OCI-LY1 (cell line): Measurements from ENCODE around the gene VWA3A.
"Not testable (repeated sequence)": the region's sequence is repeated elsewhere in the genome, so short reads cannot be mapped to it uniquely, and the experiment has no call there.

Experiments
- H2AFZ ChIP-seq: fragments of 200-600 bp; sonication (generic), shearing (Covaris generic); 2 replicates; pipeline ENCODE4 v1.6.0; 2014; ENCODE audit warnings: antibody characterized with exemption, mild to moderate bottlenecking, low read length
- H3F3A ChIP-seq: fragments of 200-600 bp; sonication (generic), shearing (Covaris generic); 2 replicates; pipeline ENCODE4 v1.6.0; 2014; ENCODE audit warnings: mild to moderate bottlenecking, antibody characterized with exemption, low read length, moderate library complexity; ENCODE audit not compliant: insufficient read depth
- H3K27ac ChIP-seq: fragments of 200-600 bp; sonication (generic); 2 replicates; pipeline ENCODE4 v1.5.1; 2014; ENCODE audit warnings: low read length, mixed run types, mild to moderate bottlenecking, low read depth; ENCODE audit not compliant: poor library complexity, severe bottlenecking
- H3K27me3 ChIP-seq: fragments of 200-600 bp; sonication (generic); 2 replicates; pipeline ENCODE4 v1.6.0; 2014; ENCODE audit warnings: antibody characterized with exemption, mild to moderate bottlenecking, low read length, moderate library complexity; ENCODE audit not compliant: insufficient read depth
- H3K36me3 ChIP-seq: fragments of 200-600 bp; sonication (generic); 2 replicates; pipeline ENCODE4 v1.6.1; 2014; ENCODE audit warnings: mild to moderate bottlenecking, antibody characterized with exemption, low read length, moderate library complexity, mixed read lengths; ENCODE audit not compliant: insufficient read depth
- H3K4me1 ChIP-seq: fragments of 200-600 bp; sonication (generic); 2 replicates; pipeline ENCODE4 v1.5.1; 2014; ENCODE audit warnings: mild to moderate bottlenecking, low read length, moderate library complexity; ENCODE audit not compliant: insufficient read depth, severe bottlenecking
- H3K4me2 ChIP-seq: fragments of 200-600 bp; sonication (generic), shearing (Covaris generic); 2 replicates; pipeline ENCODE4 v1.6.1; 2014; ENCODE audit warnings: low read length
- H3K4me3 ChIP-seq: fragments of 200-600 bp; sonication (generic); 2 replicates; pipeline ENCODE4 v1.5.1; 2014; ENCODE audit warnings: low read length, low read depth, mild to moderate bottlenecking, mixed read lengths; ENCODE audit not compliant: poor library complexity, severe bottlenecking
- H3K79me2 ChIP-seq: fragments of 200-600 bp; shearing (Covaris generic); 2 replicates; pipeline ENCODE4 v1.6.1; 2016; ENCODE audit warnings: mixed run types, low read length, mixed read lengths; ENCODE audit not compliant: insufficient read depth
- H3K9ac ChIP-seq: fragments of 200-600 bp; sonication (generic), shearing (Covaris generic); 2 replicates; pipeline ENCODE4 v1.6.1; 2014; ENCODE audit warnings: mild to moderate bottlenecking, low read length, mixed read lengths
- H3K9me2 ChIP-seq: fragments of 200-600 bp; sonication (generic), shearing (Covaris generic); 2 replicates; pipeline ENCODE4 v1.6.1; 2014; ENCODE audit warnings: low read depth, mild to moderate bottlenecking, low read length, mixed read lengths
- H3K9me3 ChIP-seq: fragments of 200-600 bp; shearing (Covaris generic); 2 replicates; pipeline ENCODE4 v1.6.1; 2014; ENCODE audit warnings: low read length, mixed read lengths
- H4K20me1 ChIP-seq: fragments of 200-600 bp; sonication (generic), shearing (Covaris generic); 2 replicates; pipeline ENCODE4 v1.6.0; 2016; ENCODE audit warnings: mild to moderate bottlenecking, low read length; ENCODE audit not compliant: insufficient read depth
- EZH2 ChIP-seq: fragments of 200-600 bp; sonication (generic), shearing (Covaris generic); IDR thresholded peaks from 2 replicates; pipeline ENCODE4 v1.8.0; 2017; ENCODE audit warnings: borderline replicate concordance, mixed run types, mild to moderate bottlenecking, antibody characterized with exemption, low read length, moderate library complexity, mixed read lengths
- TF ChIP-seq, protein P1 (sequence below): fragments of 200-600 bp; sonication (generic), shearing (Covaris generic); IDR thresholded peaks from 2 replicates; pipeline ENCODE4 v1.5.1; 2017; ENCODE audit warnings: mild to moderate bottlenecking, antibody characterized with exemption, low read length, moderate library complexity, mixed read lengths

VWA3A gene

DNA sequence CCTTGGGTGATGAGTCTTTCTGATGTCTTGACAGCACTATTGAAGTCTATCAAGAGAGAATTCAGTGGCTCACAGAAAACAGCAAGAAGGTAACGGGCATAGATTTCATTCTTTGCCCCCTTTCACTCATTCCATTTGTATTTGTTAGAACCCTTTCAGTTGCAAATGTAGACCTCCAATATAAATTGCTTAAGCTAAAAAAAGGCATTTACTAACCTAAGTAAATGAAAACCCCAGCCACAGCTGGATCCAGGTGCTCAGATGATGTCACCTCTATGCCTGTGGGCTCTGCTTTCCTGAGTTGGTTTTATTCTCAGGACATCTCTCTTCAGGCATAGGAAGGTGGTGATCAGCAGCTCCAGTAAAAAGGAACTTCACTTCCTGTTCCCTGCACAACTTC lies 11.1 kb downstream of the VWA3A start:
- no peak overlapping the region for H3K4me2 ChIP-seq

DNA sequence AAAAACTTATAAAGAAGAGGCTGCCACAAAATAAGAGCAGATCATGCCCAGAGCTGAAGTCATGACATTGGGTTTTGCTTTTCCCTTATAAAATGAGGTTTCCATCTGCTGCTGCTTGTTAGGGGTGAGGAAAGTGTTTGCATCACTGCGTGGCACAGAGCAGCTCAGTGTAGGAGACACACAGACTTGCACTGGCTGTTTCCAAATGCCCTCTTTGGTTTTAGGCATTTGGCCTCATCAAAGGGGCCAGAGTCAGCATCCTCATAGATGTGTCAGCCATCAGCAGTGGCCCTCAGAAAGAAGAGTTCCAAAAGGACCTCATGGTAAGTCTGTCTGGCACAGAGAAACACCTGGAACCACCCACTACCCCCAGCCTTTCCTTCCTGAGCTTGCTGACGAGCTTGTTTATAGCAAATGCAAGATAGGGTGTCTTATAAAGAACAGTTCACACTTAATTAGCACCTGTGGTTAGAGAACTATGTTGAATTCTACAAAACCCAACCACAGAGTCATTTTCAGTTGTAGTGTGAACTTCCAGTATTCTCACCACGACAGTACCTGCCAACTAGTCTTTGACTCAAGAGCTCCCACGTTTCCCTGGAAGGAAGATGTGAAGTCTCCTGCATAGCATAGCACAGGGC lies 17.0 kb downstream of the VWA3A start:
- H3K36me3 ChIP-seq = no peaks in the 10 kb centered on the region
- H3K4me2 ChIP-seq = no peak overlapping the region

More for the DNA sequence above, 11.1 kb downstream of the VWA3A start:
- Histone ChIP-seq H3K27me3 (no peaks in the 10 kb centered on the region), H3K79me2 (no peaks in the 10 kb centered on the region), H4K20me1 (no peaks in the 10 kb centered on the region), H3K9me3 (no peaks in the 10 kb centered on the region), H3K9ac (no peak overlapping the region), H3K4me1 (peaks cover 4% of the 10 kb centered on the region), H3K27ac (no peak overlapping the region), H2AFZ (no peak overlapping the region), H3K9me2 (no peaks in the 10 kb centered on the region), H3F3A (no peaks in the 10 kb centered on the region), H3K36me3 (no peaks in the 10 kb centered on the region), H3K4me3 (no peak overlapping the region)
- TF ChIP-seq, protein P1, sequence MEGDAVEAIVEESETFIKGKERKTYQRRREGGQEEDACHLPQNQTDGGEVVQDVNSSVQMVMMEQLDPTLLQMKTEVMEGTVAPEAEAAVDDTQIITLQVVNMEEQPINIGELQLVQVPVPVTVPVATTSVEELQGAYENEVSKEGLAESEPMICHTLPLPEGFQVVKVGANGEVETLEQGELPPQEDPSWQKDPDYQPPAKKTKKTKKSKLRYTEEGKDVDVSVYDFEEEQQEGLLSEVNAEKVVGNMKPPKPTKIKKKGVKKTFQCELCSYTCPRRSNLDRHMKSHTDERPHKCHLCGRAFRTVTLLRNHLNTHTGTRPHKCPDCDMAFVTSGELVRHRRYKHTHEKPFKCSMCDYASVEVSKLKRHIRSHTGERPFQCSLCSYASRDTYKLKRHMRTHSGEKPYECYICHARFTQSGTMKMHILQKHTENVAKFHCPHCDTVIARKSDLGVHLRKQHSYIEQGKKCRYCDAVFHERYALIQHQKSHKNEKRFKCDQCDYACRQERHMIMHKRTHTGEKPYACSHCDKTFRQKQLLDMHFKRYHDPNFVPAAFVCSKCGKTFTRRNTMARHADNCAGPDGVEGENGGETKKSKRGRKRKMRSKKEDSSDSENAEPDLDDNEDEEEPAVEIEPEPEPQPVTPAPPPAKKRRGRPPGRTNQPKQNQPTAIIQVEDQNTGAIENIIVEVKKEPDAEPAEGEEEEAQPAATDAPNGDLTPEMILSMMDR = no peak
- no peak for TF ChIP-seq EZH2

DNA sequence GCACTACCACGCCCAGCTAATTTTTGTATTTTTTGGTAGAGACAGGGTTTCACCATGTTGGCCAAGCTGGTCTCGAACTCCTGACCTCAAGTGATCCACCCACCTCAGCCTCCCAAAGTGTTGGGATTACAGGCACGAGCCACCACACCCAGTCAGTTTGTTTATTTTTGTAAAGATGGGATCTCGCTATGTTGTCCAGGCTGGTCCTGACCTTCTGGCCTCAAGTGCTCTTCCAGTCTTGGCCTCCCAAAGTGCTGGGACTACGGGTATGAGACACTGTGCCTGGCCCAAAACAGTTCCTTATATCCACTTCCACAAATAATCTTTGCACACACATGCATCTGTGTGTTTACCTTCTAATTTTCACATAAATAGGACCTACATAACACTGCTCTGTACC lies 19.3 kb downstream of the VWA3A start:
- not testable (repeated sequence) for H2AFZ ChIP-seq, H3K36me3 ChIP-seq, H4K20me1 ChIP-seq, H3K27ac ChIP-seq, H3K79me2 ChIP-seq, H3K27me3 ChIP-seq, H3K9ac ChIP-seq, H3K4me2 ChIP-seq, H3F3A ChIP-seq, H3K9me3 ChIP-seq, H3K9me2 ChIP-seq, H3K4me3 ChIP-seq, H3K4me1 ChIP-seq

More for the DNA sequence above, 17.0 kb downstream of the VWA3A start:
- Histone ChIP-seq H3K27ac (no peak overlapping the region), H3F3A (no peaks in the 10 kb centered on the region), H3K4me1 (no peaks in the 10 kb centered on the region), H3K9me2 (no peaks in the 10 kb centered on the region), H4K20me1 (no peaks in the 10 kb centered on the region), H3K9me3 (no peaks in the 10 kb centered on the region), H3K79me2 (no peaks in the 10 kb centered on the region), H3K27me3 (no peaks in the 10 kb centered on the region), H2AFZ (no peak overlapping the region), H3K4me3 (no peak overlapping the region), H3K9ac (no peak overlapping the region)
- no peak for TF ChIP-seq EZH2
- TF ChIP-seq, protein P1 = no peak

DNA sequence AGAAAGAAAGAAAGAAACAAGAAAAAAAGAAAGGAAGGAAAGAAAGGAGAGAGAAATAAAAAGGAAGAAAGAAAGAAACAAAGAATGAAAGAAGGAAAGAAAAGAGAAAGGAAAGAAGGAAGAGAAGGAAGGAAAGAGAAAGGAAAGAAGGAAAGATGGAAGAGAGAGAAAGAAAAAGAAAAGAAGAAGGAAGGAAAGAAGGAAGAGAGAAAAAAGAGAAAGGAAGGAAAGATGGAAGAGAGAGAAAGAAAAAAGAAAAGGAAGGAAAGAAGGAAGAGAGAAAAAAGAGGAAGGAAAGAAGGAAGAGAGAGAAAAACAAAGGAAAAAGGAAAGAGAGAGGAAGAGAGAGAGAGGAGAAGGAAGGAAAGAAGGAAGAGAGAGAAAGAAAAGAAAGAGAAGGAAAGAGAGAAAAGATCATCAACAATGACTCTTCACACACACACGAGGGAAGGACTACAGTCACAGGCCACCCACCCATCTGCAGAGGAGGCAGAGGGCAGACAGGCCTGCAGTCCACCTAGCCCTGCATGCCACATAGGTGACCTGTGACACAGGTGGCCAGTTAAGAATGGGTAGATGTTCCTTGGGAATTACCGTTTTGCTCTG lies 23.9 kb downstream of the VWA3A start:
- TF ChIP-seq, protein P1 = no peak
- TF ChIP-seq EZH2 = no peak
- Histone ChIP-seq H3K9ac (no peak overlapping the region), H3K79me2 (no peaks in the 10 kb centered on the region), H3K4me1 (no peaks in the 10 kb centered on the region), H2AFZ (no peak overlapping the region), H3K4me3 (no peak overlapping the region), H3K9me2 (no peaks in the 10 kb centered on the region), H3K4me2 (no peak overlapping the region), H3K9me3 (no peaks in the 10 kb centered on the region), H3K27me3 (no peaks in the 10 kb centered on the region), H3K36me3 (no peaks in the 10 kb centered on the region), H3K27ac (no peak overlapping the region), H3F3A (no peaks in the 10 kb centered on the region), H4K20me1 (no peaks in the 10 kb centered on the region)
